G401 (cell line): ENCODE results near the gene DENND6B. TPM values are rescaled to one million over a fixed set of nuclear protein-coding genes. Genes with fewer than 3 reads are reported as not detected.
"Not testable (repeated sequence)": the region's sequence is repeated elsewhere in the genome, so short reads cannot be mapped to it uniquely, and the experiment has no call there.

Experiments used
- DNase-seq: peaks from one replicate; pipeline ENCODE4 v3.0.0-alpha.2; 2015; ENCODE audit warnings: low spot score
- in situ Hi-C: cut with HindIII; loops from 2 replicates; pipeline ENCODE4 v1.10.0; 2016; ENCODE audit warnings: low sequenced_read_pairs, mixed read lengths
- total RNA-seq: library from RNA; depleted of rRNA; stranded (reverse); fragments of >200 nt; shearing (Covaris generic); gene quantifications from 2 replicates; pipeline ENCODE4 v1.2.3, GENCODE V29; 2014

DENND6B gene
- total RNA-seq, 1 experiment from 2014 or later = 1.0 TPM

GRCh38 chr22:50341977-50342650 is 15.3 kb upstream of the DENND6B start:
- in situ Hi-C loops = no loop called here

GRCh38 chr22:50339945-50340879 is 13.4 kb upstream of the DENND6B start:
- in situ Hi-C loops = no loop called here
- DNase-seq = no peak

More at GRCh38 chr22:50341977-50342650, 15.3 kb upstream of the DENND6B start:
- peak; percentile 92 for DNase-seq

GRCh38 chr22:50338860-50339462 is 12.1 kb upstream of the DENND6B start:
- in situ Hi-C loops = no loop called here

GRCh38 chr22:50338042-50338573 is 11.3 kb upstream of the DENND6B start:
- in situ Hi-C loops = no loop called here

More at GRCh38 chr22:50338860-50339462, 12.1 kb upstream of the DENND6B start:
- DNase-seq = no peak

GRCh38 chr22:50337262-50338041 is 10.6 kb upstream of the DENND6B start:
- in situ Hi-C loops = no loop called here
- DNase-seq = no peak

More at GRCh38 chr22:50338042-50338573, 11.3 kb upstream of the DENND6B start:
- DNase-seq = no peak

GRCh38 chr22:50334433-50334832 is 7.6 kb upstream of the DENND6B start:
- DNase-seq, in situ Hi-C loops: not testable (repeated sequence)

GRCh38 chr22:50329236-50329635 is 2.4 kb upstream of the DENND6B start:
- in situ Hi-C loops = no loop called here

GRCh38 chr22:50327711-50328019 is 853 bp upstream of the DENND6B start:
- in situ Hi-C loops = no loop called here
- no peak for DNase-seq

More at GRCh38 chr22:50329236-50329635, 2.4 kb upstream of the DENND6B start:
- DNase-seq = no peak

- peak; percentile 50 for DNase-seq
- in situ Hi-C loops = no loop called here
Measured at GRCh38 chr22:50326225-50326955, 422 bp downstream of the DENND6B start.

- DNase-seq = peak; percentile 42
- in situ Hi-C loops = no loop called here
Measured at GRCh38 chr22:50325444-50326224, 1.2 kb downstream of the DENND6B start.

- in situ Hi-C loops = no loop called here
- no peak for DNase-seq
Measured at GRCh38 chr22:50323900-50324299, 2.9 kb downstream of the DENND6B start.

GRCh38 chr22:50322382-50323104 is 4.3 kb downstream of the DENND6B start:
- DNase-seq, in situ Hi-C loops: not testable (repeated sequence)

GRCh38 chr22:50320671-50321325 is 6.0 kb downstream of the DENND6B start:
- in situ Hi-C loops = no loop called here
- no peak for DNase-seq

- in situ Hi-C loops = no loop called here
- DNase-seq = no peak
Measured at GRCh38 chr22:50320116-50320515, 6.7 kb downstream of the DENND6B start.

- DNase-seq = no peak
- in situ Hi-C loops = no loop called here
Measured at GRCh38 chr22:50319503-50319951, 7.3 kb downstream of the DENND6B start.

- no peak for DNase-seq
- in situ Hi-C loops = no loop called here
Measured at GRCh38 chr22:50318698-50319411, 8.0 kb downstream of the DENND6B start.
